OCI-LY7 (cell line): ENCODE data around the gene FAM131B. TPM values are rescaled to one million over a fixed set of nuclear protein-coding genes. Genes with fewer than 3 reads are reported as not detected.
A peak's percentile ranks its signal among the peaks of the same experiment; 100 is the strongest.

ENCODE experiments used
- BruUV-seq: library from RNA; stranded (reverse); fragments of 400-500 nt; replicated peaks from 2 replicates; lab custom pipeline; 2021; lab: Mats Ljungman, UMichigan
- CTCF ChIA-PET: fragments of 300-600 bp; sonication (Branson Sonifier 250); formaldehyde crosslinking; loops from one replicate; lab custom pipeline; 2022; ENCODE audit warnings: antibody characterized with exemption; ENCODE audit not compliant: unreplicated experiment; lab: Charles Lee
- POLR2A ChIA-PET: fragments of 300-600 bp; sonication (Branson Sonifier 250); formaldehyde crosslinking; loops from one replicate; lab custom pipeline; 2022; ENCODE audit warnings: antibody characterized with exemption; lab: Charles Lee
- DNase-seq: peaks from one replicate; pipeline ENCODE4 v3.0.0-alpha.2; 2015; ENCODE audit warnings: low spot score
- H2AFZ ChIP-seq: fragments of 200-600 bp; sonication (generic), shearing (Covaris generic); 2 replicates; pipeline ENCODE4 v1.6.1; 2014; ENCODE audit warnings: mild to moderate bottlenecking, antibody characterized with exemption, low read length, moderate library complexity
- H3K27ac ChIP-seq: fragments of 200-600 bp; sonication (generic); 2 replicates; pipeline ENCODE4 v1.5.1; 2014; ENCODE audit warnings: mixed run types, low read depth, mild to moderate bottlenecking, moderate library complexity, low read length, inconsistent platforms; ENCODE audit not compliant: poor library complexity, severe bottlenecking
- H3K36me3 ChIP-seq: fragments of 200-600 bp; sonication (generic); 2 replicates; pipeline ENCODE4 v1.6.1; 2014; ENCODE audit warnings: mild to moderate bottlenecking, antibody characterized with exemption, low read length, moderate library complexity, mixed read lengths; ENCODE audit not compliant: insufficient read depth
- H3K4me1 ChIP-seq: fragments of 200-600 bp; sonication (generic); 2 replicates; pipeline ENCODE4 v1.5.1; 2014; ENCODE audit warnings: mild to moderate bottlenecking, low read length; ENCODE audit not compliant: insufficient read depth, poor library complexity, severe bottlenecking
- H3K4me2 ChIP-seq: fragments of 200-600 bp; sonication (generic); 2 replicates; pipeline ENCODE4 v1.6.1; 2014; ENCODE audit warnings: mild to moderate bottlenecking, low read length
- H3K4me3 ChIP-seq: fragments of 200-600 bp; sonication (generic); 2 replicates; pipeline ENCODE4 v1.5.1; 2014; ENCODE audit warnings: mild to moderate bottlenecking, low read depth, low read length; ENCODE audit not compliant: poor library complexity, severe bottlenecking
- H3K79me2 ChIP-seq: fragments of 200-600 bp; sonication (generic); 2 replicates; pipeline ENCODE4 v1.6.1; 2016; ENCODE audit warnings: low read depth, mild to moderate bottlenecking, low read length, moderate library complexity, mixed read lengths; ENCODE audit not compliant: insufficient read depth
- H3K9me2 ChIP-seq: fragments of 200-600 bp; sonication (generic); 2 replicates; pipeline ENCODE4 v1.6.1; 2016; ENCODE audit warnings: mild to moderate bottlenecking, low read length, mixed read lengths; ENCODE audit not compliant: insufficient read depth
- H3K9me3 ChIP-seq: fragments of 200-600 bp; sonication (generic); 2 replicates; pipeline ENCODE4 v1.6.1; 2014; ENCODE audit warnings: mild to moderate bottlenecking, mixed run types, low read length, mixed read lengths
- H4K20me1 ChIP-seq: fragments of 200-600 bp; sonication (generic); 2 replicates; pipeline ENCODE4 v1.6.1; 2014; ENCODE audit warnings: mild to moderate bottlenecking, antibody characterized with exemption, low read length, moderate library complexity, mixed read lengths; ENCODE audit not compliant: insufficient read depth
- CTCF ChIP-seq: fragments of 200-600 bp; sonication (generic); conservative IDR thresholded peaks from 2 replicates; pipeline ENCODE4 v1.5.1; 2014; ENCODE audit warnings: mild to moderate bottlenecking, antibody characterized with exemption, low read length, moderate library complexity, mixed read lengths
- EZH2phosphoT487 ChIP-seq: fragments of 200-600 bp; sonication (generic); IDR thresholded peaks from 2 replicates; pipeline ENCODE4 v1.6.1; 2018; ENCODE audit warnings: low read depth, borderline replicate concordance, mild to moderate bottlenecking, mixed run types, antibody characterized with exemption, low read length, moderate library complexity, mixed read lengths
- intact Hi-C: fragments of 100-400 bp; cut with micrococcal nuclease; formaldehyde crosslinking; loops from one replicate; pipeline ENCODE4 v1.10.0; 2022; ENCODE audit not compliant: unreplicated experiment
- total RNA-seq, 2 experiments: library from RNA; depleted of rRNA in 1 of 2; stranded (reverse); fragments of >200 nt in 1 of 2; shearing (Covaris generic) in 1 of 2; gene quantifications; 2 replicates each; pipeline ENCODE4 v1.2.3, GENCODE V29; 2014 to 2022

FAM131B gene
- total RNA-seq, 2 experiments from 2014 or later = not detected

GRCh38 chr7:143327903-143328302 lies 34.6 kb downstream of the FAM131B start:
- no TSS peak for BruUV-seq
- intact Hi-C loops = loop anchor here (2.0 to 5.0 kb wide), 2 partner anchors 13 to 89 kb away; no protein-coding TSS in a partner anchor
- CTCF ChIA-PET = interaction anchor here (1.2 kb wide), 1 partner anchor 29 kb away, joined by 4 read pairs; no protein-coding TSS in a partner anchor
- Histone ChIP-seq H3K9me3 (no peaks in the 10 kb centered on the region), H3K4me3 (no peak overlapping the region), H2AFZ (peak overlapping the region; percentile 64), H3K27ac (no peak overlapping the region), H3K9me2 (no peaks in the 10 kb centered on the region), H4K20me1 (no peaks in the 10 kb centered on the region), H3K36me3 (no peaks in the 10 kb centered on the region), H3K4me1 (peaks cover 31% of the 10 kb centered on the region), H3K4me2 (0 out of 2 replicates have a peak overlapping the region, but pooled peaks have one; percentile 8), H3K79me2 (no peaks in the 10 kb centered on the region)
- POLR2A ChIA-PET = interaction anchor here (0.6 to 1.3 kb wide), 2 partner anchors 9 to 544 kb away, joined by 5 read pairs; no protein-coding TSS in a partner anchor
- DNase-seq = peak; percentile 21
- TF ChIP-seq CTCF = no peak
- no peak for TF ChIP-seq EZH2phosphoT487

- Histone ChIP-seq H3K9me3 (no peaks in the 10 kb centered on the region), H3K27ac (no peak overlapping the region), H2AFZ (peak overlapping the region; percentile 92), H3K36me3 (no peaks in the 10 kb centered on the region), H3K4me2 (peak overlapping the region; percentile 56), H3K4me1 (peaks cover 31% of the 10 kb centered on the region), H3K79me2 (no peaks in the 10 kb centered on the region), H3K9me2 (no peaks in the 10 kb centered on the region), H4K20me1 (no peaks in the 10 kb centered on the region), H3K4me3 (peak overlapping the region; percentile 19)
- intact Hi-C loops = loop anchor here (5.0 kb wide), 1 partner anchor 92 kb away; no protein-coding TSS in a partner anchor
- POLR2A ChIA-PET = interaction anchor here (0.9 to 1.5 kb wide), 3 partner anchors 8 to 93 kb away, joined by 3 to 4 read pairs (median 3); no protein-coding TSS in a partner anchor
- peak; percentile 22 for DNase-seq
- BruUV-seq = no TSS peak
- TF ChIP-seq EZH2phosphoT487 (no peak), CTCF (no peak)
- CTCF ChIA-PET = no interaction called here
Measured at GRCh38 chr7:143325240-143325639, 37.3 kb downstream of the FAM131B start.

- no peak overlapping the region for H3K4me2 ChIP-seq
- H3K4me3 ChIP-seq = no peak overlapping the region
- intact Hi-C loops = no loop called here
- no peaks in the 10 kb centered on the region for H4K20me1 ChIP-seq
- no peaks in the 10 kb centered on the region for H3K9me3 ChIP-seq
- no peak overlapping the region for H2AFZ ChIP-seq
- H3K79me2 ChIP-seq = no peaks in the 10 kb centered on the region
- CTCF ChIA-PET = no interaction called here
- no peak for DNase-seq
- BruUV-seq = no TSS peak
- no peak overlapping the region for H3K27ac ChIP-seq
- POLR2A ChIA-PET = interaction anchor here (0.6 kb wide), 1 partner anchor 74 kb away, joined by 3 read pairs; no protein-coding TSS in a partner anchor
- no peaks in the 10 kb centered on the region for H3K9me2 ChIP-seq
- peaks cover 31% of the 10 kb centered on the region for H3K4me1 ChIP-seq
- TF ChIP-seq EZH2phosphoT487 = no peak
- H3K36me3 ChIP-seq = no peaks in the 10 kb centered on the region
Measured at GRCh38 chr7:143323653-143324052, 38.9 kb downstream of the FAM131B start.
